ENCODE results near the gene HMGN4.
"Not testable (repeated sequence)": the region's sequence is repeated elsewhere in the genome, so short reads cannot be mapped to it uniquely, and the experiment has no call there.

Gene HMGN4

DNA sequence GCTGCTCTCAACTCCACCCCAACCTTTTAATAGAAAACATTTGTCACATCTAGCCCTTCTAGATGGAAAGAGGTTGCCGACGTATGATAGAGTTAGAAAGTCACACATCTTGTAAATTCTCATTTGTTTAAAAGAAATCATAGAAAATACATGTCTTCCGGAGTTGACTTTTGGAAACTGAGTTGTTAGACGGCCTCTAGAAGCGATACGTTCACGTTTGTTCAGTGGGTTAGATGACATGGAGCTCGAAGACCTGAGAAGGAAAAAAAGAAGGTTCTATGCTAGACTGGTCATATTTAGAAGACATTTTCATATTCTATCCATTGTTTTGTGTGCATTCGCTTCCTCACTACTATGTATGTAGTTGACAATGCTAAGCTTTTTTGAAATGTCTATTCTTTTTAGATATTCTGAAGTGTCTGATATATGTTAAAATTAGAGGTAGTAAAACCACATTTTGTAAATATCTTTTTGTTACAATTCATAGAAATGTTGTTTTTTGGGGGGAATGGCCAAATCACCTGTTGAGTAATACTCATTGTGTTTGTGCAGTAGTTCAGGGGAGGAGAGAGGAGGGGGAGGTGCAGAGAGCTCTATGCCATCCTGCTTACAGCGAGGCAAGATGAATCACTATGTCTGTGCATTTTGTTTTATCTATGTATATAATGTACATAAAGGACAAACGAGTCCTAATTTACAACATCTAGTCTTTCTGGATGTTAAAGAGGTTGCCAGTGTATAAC, 15.5 kb upstream of the HMGN4 start:
- DNase-seq = not testable (repeated sequence)

DNA sequence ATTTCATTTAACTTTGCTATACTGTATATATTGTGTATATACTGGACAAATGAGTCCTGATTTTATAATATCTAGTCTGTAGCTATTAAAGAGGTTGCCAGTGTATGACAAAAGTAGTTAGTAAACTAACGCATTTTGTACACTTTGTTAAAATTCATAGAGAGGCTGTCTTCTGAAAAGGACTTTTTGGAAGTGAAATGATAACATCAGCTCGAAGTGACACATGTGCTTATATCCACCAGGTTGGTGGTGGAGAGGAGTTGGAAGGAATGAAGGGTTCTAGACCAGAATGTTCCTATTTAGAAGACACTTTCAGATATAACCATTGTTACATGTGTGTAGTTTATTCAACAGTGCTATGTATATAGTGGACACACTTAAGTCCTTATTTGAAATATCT, 13.9 kb upstream of the HMGN4 start:
- not testable (repeated sequence) for DNase-seq

DNA sequence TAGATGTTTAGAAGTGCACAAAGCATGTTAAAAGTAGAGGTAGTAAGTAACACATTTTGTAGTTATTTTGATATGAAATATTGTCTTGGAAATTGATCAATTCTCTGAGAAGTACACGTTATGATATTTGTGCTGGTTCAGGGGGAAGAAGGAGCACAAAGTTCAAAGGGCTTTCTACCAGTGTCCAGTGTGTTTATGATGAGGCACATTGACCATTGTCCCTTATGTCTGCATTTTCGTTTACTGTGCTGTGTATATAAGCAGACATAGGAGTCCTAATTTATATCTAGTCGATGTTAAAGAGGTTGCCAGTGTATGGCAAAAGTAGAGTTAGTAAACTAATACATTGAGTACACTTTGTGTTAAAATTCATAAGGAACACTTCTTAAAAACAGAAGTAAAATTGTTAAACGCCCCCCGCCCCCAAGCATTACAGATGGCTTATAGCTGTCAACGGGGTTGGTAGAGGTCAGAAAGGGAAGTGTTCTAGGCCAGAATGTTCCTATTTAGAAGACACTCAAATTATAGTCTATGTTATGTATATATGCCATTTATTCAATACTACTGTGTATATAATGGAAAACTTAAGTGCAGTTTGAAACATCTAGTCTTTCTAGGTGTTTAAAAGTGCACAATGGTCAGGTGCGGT, 13.3 kb upstream of the HMGN4 start:
- no peak for DNase-seq

DNA sequence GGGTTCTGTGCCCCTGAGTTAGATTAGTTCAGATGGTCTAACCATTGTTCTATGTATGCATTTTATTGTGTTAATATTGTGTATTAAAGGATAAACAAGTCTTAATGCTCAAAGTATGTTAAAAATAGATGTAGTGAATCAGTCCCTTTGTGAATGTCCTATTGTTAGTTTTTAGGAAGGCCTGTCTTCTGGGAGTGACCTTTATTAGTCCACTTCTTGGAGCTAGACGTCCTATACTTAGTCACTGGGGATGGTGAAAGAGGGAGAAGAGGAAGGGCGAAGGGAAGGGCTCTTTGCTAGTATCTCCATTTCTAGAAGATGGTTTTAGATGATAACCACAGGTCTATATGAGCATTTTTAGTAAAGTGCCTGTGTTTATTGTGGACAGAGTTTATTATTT, 12.3 kb upstream of the HMGN4 start:
- DNase-seq = no peak

DNA sequence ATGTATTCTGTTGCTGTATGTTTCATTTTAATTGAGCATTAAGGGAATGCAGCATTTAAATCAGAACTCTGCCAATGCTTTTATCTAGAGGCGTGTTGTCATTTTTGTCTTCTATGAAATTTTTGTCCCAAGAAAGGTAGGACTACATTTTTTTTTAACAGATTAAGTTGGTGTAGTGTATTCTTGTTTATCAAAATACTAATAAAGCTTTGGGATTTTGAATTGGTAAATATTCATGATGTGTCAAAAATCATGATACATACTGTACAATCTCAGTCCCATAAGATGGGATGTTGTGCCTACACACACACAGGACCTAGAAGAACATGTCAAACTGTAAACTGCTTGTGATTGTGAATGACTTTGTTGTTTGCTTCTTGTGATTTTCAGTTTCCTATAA, 11.2 kb upstream of the HMGN4 start:
- no peak for DNase-seq

DNA sequence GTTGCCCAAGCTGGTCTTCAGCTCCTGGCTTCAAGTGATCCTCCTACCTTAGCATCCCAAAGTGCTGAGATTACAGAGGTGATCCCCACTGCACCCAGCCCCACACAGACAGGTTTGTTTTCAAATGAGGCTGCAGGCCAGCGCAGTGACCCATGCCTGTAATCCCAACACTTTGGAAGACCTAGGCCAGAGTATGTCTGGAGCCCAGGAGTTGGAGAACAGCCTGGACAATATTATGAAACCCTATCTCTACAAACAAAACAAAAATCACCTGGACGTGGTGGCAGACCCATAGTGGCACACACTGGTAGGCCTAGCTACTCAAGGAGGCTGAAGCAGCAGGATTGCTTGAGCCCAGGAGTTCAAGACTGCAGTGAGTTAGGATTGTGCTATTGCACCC, 8.0 kb upstream of the HMGN4 start:
- no peak for DNase-seq

DNA sequence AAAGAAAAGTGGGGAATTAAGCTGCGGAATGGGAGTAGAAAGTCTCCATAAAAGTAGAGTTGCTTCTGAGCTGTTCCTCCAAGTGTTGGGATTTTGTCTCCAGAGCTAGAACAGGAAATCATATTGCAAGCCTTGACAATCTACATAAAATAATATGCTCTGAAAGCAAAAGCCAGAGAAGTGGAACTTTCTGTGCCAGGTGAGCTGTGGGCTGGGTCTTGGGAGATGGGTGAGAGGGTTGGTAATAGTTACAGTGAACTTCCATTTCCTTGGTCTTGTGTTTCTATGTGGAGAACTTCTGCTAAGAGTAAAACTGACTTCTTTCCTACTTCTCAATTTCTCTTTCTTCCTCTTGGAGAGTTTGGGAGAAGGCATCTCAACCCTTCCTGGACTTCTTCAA, 6.3 kb upstream of the HMGN4 start:
- DNase-seq = no peak

DNA sequence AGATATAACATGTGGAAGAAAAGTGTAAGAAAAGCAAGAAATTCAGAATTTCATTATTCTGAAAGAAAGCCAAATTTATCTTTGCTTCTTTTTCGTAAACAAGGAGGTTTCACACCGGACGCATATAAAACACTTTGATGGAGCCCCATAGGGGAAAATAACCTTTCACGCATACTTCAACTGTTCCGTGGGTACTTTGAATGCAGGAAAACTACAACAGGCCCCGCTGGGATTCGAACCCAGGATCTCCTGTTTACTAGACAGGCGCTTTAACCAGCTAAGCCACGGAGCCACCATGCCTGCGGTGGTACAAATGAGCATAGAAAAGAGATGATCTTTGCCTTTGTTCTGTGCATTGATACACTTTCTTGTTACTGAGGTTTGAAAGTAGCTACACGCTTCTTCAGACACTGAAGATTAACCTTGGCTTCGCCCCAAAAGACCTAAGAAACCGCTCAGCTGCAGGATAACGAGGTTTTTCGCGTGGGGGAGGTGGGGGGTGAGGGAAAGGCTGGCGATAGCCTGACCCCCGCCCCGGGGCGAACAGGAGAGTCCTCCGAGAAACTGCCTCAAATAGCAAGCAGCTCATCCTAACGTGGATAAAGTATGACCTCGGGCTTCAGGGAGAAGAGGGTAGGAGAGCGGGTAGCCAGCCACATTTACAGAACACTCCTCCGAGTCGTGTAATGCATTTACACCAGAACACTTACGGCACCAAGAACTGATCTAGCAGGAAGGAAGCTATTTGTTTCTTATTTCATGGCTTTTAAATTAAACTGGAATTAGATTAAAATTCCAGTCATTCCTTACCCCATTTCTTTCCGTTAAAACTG, 5.3 kb upstream of the HMGN4 start:
- no peak for DNase-seq

DNA sequence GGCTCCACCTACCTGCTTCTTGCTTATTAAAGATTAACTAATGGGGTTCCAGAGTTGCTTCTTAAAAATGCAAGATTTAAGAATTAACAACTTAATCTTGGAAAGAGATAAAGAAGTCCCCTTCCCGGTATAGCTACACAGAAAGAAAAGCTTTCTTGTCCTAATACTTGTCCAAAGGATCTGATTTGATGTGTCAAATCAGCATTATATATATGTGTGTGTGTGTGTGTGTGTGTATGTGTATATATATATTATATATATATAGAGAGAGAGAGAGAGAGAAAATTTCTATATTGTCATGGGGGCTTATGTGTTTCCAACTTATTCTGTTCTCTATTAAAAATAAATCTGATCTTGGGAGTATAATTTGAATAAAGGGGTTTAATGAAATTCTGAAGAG, 4.6 kb upstream of the HMGN4 start:
- no peak for DNase-seq

DNA sequence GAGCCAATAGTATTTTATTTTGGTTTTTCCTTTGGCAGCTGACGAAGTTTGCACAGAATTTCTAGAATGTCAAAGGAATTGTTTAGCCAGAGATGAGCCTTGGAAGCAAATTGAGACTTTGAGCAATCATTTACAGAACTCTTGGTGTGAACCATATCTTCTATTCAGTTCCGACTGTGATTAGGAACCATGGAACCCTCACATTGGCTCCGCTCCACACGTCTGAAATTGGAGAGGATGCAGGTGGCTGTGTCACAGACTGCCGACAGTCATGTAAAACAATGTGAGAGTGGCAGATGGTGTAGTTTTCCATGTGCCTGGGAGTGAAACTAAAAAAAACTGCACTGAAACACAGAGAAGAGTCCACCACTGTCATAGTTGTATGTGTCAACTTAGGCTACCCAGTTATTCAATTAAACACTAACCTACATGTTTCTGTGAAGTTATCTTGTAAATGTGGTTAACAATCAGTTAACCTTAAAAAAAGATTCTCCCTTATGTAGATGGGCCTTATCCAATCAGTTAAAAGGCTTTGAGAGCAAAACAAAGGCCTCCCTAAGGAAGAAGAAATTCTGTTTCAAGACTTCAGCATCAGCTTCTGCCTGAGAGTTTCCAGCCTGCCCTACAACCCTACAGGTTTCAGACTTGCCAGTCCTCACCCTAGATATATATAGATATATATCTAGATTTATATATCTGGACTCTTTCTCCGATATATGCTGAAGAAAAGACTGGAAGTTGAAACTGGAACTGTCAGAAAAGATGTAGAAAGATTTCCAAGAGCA, 3.3 kb upstream of the HMGN4 start:
- DNase-seq = no peak

DNA sequence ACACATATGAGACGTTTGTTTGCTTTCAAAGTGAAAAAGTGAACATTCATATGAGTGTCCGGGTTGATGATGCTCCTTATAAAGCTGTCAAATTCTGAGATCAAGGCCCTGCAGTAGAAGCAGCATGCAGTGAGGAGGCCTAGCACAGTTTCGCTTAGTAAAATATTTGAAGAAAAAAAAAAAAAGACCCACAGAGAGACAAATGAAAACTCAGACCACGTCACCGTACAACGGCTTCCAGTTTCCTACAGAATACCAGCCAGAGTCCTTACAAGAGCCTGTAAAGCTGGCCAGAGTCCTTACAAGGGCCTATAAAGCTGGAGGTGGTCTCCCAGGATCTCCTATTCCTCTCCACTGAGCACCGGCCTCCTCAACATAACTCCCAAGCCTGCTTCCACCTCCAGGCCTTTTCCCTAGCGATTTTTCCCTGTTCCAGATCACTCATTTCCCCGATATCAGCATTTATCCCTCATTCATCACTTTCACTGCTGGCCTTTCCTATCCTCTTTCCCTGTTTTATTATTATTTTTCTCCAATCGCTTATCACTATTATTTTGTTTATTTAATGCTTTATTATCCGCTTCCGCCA, 1.5 kb upstream of the HMGN4 start:
- DNase-seq = no peak

DNA sequence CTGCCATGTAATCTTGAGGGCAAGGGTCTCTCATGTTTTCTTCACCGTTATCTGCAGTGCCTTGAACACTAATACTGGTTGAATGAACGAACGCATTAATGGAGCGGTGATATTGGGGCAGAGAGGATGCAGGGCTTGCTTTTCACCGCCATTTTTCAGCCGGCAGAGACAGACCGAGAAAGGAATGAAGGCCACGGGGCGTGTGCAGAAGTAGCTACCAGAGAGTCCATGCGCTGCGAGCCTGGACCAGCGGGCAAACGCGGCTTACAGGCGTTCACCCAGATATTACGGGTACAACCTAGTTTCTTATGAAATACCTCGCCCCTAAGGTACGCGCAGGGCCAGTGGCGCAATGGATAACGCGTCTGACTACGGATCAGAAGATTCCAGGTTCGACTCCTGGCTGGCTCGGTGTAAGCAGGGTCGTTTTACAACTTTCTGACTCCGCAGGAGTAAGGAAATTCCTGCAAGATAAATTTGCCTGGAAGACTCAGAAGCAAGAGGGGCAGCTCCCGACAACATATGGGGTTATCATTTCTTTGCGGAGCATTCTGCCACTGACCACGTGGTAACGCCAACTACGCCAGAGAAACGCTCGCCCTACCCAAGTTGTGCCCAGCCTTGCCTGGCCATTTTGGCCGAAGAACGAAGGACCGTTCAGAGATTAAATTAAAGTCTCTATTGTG, 863 bp upstream of the HMGN4 start:
- DNase-seq = no peak

DNA sequence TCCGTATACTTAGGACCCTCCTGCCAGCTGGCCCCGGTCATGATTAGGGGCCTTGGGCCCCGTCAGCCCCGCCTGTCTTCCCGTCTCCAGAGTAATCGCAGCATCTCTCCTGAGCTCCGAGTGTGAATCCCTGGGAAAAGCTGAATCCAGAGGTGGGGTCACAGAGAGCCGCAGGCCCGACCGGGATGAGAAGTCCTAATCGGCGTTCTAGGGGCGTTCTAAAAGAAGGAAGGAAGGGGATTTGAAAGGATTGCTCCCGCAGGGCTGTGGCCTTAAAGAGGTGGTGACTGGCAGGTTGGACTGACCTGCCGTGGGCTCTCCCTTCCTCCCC, 371 bp downstream of the HMGN4 start:
- no peak for DNase-seq

DNA sequence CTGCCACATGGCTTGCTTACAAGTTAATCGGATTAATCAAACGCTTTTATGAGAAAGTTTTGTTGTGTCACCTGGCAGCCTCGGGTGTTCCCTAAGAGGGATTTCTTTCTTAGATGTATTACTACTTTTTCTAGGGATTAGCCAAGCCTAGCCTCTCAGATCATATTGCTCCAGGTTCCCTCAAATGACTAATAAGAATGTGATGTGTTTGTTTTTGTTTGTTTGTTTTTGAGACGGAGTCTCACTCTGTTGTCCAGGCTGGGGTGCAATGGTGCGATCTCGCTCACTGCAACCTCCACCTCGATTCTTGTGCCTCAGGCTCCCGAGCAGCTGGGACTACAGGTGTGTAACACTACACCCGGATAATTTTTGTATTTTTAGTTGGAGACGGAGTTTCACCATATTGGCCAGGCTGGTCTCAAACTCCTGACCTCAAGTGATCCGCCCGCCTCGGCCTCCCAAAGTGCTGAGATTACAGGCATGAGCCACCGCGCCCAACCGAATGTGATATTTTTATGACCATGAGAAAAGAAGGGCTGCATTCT, 977 bp downstream of the HMGN4 start:
- no peak for DNase-seq

DNA sequence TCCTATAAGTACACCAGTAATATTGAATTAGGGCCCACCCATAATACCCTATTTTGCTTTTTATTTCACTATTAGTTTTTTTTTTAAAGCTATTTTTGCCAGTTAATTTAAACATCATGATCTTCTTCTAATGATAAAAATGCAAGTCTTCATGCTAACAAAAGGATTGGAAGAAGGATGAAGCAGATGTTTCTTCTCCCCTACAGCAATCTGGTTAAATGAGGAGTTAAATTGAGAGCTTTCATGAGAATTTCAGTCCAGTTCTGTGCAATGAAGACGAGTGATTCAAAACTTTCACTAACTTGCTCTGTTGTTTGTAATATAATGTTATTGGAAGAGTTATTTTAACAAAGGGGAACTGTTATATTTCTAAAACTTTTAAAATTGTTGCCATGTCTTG, 3.4 kb downstream of the HMGN4 start:
- DNase-seq = no peak

DNA sequence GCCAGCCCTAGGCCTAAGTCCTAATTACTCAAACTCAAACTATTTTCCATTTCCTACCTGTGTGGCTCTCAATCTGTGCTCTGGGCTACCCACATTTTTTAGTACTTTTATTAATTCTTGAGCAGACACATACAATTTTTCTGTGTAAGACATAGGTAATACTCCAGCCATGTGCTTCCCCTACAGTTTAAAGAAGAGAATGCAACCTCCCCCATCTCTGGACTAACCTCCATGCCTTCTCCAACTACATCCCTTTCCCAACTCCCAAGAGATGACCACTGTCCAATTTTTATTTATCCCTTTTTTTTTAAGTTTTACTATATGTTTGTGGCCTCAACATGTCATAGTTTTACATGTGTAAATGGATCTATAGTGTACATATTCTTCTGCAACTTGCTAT, 5.8 kb downstream of the HMGN4 start:
- no peak for DNase-seq

DNA sequence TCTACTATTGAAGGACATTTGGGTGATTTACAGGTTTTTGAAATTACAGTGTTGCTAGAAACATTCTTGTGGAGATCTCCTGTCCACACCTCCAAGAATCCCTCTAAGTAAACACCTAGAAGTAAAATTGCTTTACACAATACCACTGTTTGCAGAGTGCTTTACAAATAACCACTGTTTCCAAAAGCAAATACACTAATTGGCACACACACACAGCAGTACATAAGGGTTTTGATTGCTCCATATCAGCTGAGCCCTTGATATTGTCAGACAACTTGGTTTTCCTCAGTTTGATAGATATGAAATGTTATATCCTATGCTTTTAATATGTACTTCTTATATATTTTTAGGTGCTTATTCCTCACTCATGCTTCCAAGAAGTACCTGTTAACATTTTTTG, 6.3 kb downstream of the HMGN4 start:
- no peak for DNase-seq

DNA sequence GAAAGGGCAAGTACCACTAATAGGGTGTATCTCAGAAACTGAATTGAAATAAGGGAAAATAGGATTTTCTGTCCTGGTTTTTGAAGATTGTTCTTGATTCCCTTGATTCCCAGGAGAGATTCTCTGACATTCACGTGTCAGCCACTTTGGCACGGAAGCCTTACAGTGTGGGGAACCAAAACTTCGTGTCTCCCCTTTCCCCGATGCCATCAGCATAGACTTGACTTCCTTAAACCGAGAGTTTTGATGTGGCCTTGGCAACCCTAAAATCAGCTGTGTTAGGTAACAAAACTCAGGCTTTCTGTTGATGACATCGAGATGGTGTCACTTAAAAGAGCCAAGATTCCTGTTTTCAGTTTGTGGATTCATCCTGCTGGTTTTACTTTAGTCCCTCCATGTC, 7.5 kb downstream of the HMGN4 start:
- no peak for DNase-seq

DNA sequence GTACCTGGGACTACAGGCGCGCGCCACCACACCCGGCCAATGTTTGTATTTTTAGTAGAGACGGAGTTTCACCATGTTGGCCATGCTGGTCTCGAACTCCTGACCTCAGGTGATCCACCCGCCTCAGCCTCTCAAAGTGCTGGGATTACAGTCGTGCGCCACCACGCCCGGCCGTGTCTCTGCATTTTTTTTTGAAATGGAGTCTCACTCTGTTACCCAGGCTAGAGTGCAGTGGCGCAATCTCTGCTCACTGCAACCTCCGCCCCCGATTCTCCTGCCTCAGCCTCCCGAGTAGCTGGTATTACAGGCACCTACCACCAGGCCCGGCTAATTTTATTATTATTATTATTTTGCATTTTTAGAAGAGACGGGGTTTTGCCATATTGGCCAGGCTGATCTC, 9.2 kb downstream of the HMGN4 start:
- DNase-seq = not testable (repeated sequence)

DNA sequence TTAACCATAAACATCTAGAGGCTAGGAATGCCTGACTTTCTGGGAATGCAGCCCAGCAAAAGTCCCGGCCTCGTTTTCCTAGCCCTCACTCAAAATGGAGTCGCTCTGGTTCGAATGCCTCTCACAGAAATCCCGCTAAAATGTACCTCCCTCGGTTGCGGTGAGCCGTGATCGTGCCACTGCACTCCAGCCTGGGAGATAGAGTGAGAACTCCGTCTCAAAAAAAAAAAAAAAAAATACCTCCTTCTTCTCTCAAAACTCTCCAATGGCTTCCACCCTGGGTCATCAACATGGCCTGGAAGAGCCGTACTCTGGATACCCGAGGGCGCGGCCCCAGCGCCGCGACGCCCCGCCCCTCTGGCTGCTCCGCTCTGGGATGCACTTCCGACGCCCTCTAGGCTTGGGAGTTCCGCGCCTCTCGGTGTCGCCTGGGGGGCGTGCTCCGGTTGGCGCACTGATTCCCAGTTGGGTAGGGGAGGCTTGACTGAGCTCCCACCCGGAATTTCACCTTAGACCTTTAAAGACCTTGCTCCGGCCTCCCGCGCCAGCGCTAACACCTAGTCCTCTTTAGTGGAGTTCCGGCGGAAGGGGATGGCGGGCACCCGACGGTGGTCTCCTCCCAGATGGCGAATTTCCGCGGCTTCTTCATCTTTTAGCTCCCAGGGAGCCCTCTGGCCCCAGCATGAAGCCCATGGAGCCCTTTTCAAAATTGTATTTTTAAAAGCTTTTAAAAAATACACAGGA, 12.3 kb downstream of the HMGN4 start:
- DNase-seq = no peak

DNA sequence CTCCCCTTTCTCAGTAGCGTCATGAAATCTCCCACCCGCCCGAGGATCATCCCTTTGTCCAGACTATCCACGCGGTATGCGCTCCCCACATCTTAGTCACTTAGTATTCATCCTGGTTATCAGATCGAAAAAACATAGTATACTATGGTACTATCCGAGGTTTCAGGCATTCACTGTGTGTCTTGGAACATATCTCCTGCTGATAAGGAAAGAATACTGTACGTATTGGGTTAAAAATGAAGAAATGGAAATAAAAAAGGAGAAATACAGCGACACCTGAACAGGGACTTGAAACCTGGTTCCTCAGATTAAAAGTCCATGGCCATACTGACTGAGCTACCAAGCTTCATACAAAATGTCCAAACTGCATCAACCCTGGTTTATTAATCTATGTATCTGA, 14.0 kb downstream of the HMGN4 start:
- DNase-seq = no peak
